ENCODE results near the gene MED14.

- no peak for TF ChIP-seq EZH2 (IDR thresholded peaks at IDR 0.05)
- TF ChIP-seq POLR2AphosphoS5 (IDR thresholded peaks at IDR 0.05; ENCODE audit: borderline replicate concordance, low read depth, low read length), result no peak
- TF ChIP-seq FOXP2 (optimal IDR thresholded peaks at IDR 0.05; ENCODE audit: control extremely low read depth, extremely low read length, insufficient read depth), result no peak
Measured at GRCh38 chrX:40727093-40727492, 8.2 kb downstream of the MED14 start.

All from SK-N-MC (cell line).